Measurements from ENCODE around the gene VPS13A. TPM values are rescaled to one million over a fixed set of nuclear protein-coding genes. Genes with fewer than 3 reads are reported as not detected.

VPS13A gene
- 10.3 and 10.4 TPM in 2 replicates for total RNA-seq

GRCh38 chr9:77177143-77177893, at the start of gene VPS13A:
VPS13A (plus strand) TSS chr9:77177534; CDS start chr9:77177705, 171 bp downstream.

Other genes starting within 250 kb of the VPS13A start
- not detected in 2 replicates for gene FOXB2, start 157.9 kb upstream of the VPS13A start, total RNA-seq

Data from mesangial cell (primary cell).